ENCODE results near the gene SLIT3.

The SLIT3 gene

DNA sequence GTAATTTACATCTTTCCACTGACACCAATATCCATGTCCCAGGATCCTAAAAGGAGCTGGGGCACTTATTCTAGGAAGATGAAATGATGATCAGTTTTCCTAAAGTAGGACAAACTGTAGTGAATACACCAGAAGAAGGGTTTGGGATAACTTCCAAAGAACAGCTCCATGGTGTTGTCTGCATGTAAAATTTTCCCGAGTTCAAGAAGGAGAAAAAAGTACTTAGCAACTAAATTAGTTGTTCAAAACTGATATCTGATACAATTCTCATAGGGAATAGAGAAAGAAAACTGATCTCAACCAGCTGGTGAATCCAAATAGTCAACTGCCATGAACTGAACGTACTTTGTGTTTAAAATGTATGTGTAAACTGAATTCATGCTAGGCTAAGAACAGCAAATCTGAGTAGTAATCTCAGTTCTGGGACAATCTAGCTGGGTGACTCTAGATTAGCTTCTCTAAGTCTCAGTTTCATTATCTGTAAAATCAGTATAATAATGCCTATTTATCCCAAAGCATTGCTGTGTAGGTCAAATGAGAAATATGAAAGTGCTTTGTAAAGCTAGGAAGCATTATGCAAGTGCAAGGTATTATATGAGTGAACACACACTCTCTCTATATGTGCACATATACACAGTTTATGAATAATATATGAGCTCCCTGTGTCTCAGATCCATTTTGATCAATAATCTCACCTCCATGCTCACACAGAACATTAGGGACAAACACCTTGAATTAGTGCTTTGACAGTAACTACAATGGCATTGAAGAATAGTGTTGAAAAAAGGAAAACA, 357.7 kb downstream of the SLIT3 start:
- H3K79me2 ChIP-seq (ENCODE audit: insufficient read depth, low read depth), result no peaks in the 10 kb centered on the region
- no peaks in the 10 kb centered on the region for H3K4me1 ChIP-seq (ENCODE audit: low read depth, poor library complexity, severe bottlenecking)
- TF ChIP-seq, protein P1, sequence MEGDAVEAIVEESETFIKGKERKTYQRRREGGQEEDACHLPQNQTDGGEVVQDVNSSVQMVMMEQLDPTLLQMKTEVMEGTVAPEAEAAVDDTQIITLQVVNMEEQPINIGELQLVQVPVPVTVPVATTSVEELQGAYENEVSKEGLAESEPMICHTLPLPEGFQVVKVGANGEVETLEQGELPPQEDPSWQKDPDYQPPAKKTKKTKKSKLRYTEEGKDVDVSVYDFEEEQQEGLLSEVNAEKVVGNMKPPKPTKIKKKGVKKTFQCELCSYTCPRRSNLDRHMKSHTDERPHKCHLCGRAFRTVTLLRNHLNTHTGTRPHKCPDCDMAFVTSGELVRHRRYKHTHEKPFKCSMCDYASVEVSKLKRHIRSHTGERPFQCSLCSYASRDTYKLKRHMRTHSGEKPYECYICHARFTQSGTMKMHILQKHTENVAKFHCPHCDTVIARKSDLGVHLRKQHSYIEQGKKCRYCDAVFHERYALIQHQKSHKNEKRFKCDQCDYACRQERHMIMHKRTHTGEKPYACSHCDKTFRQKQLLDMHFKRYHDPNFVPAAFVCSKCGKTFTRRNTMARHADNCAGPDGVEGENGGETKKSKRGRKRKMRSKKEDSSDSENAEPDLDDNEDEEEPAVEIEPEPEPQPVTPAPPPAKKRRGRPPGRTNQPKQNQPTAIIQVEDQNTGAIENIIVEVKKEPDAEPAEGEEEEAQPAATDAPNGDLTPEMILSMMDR (conservative IDR thresholded peaks at IDR 0.05; ENCODE audit: low read depth, low read length), result no peak
- H3K9ac ChIP-seq, result no peak overlapping the region
- H3K4me3 ChIP-seq (IDR thresholded peaks at IDR 0.05; ENCODE audit: insufficient read depth, low read depth, low read length), result no peak overlapping the region
- H3K27ac ChIP-seq, result no peak overlapping the region
- no peaks in the 10 kb centered on the region for H4K20me1 ChIP-seq (ENCODE audit: insufficient read depth)
- no peak overlapping the region for H2AFZ ChIP-seq (ENCODE audit: low read depth)
- H3K36me3 ChIP-seq (ENCODE audit: insufficient read depth), result no peaks in the 10 kb centered on the region
- H3K27me3 ChIP-seq (ENCODE audit: insufficient read depth, low read depth), result no peaks in the 10 kb centered on the region
- no peak overlapping the region for H3K4me2 ChIP-seq

GRCh38 chr5:168941901-168942300, 359.0 kb downstream of the SLIT3 start:
- H3K4me2 ChIP-seq, result no peak overlapping the region

DNA sequence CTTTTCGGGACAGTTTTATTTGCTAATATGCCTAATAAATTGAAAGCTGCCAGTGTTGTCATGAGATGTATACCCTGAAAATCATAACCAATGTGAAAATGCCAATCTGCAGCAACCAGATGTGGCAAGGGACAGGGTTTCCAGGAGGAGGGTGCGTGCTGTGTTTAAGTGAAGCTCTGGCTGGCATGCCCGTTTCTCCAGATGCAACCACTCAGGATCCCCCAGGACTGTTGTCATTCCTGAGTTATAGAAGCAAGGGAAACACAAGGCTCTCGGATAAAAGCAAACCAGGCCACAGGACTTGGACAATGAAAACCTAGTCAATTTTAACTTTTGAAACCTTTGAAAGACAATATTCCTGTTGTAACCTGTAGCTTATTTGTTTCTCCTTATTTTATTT, 360.2 kb downstream of the SLIT3 start:
- Histone ChIP-seq H4K20me1 (ENCODE audit: insufficient read depth) (no peaks in the 10 kb centered on the region), H3K4me2 (no peak overlapping the region), H2AFZ (ENCODE audit: low read depth) (no peak overlapping the region), H3K27me3 (ENCODE audit: insufficient read depth, low read depth) (no peaks in the 10 kb centered on the region), H3K36me3 (ENCODE audit: insufficient read depth) (no peaks in the 10 kb centered on the region), H3K27ac (no peak overlapping the region), H3K79me2 (ENCODE audit: insufficient read depth, low read depth) (no peaks in the 10 kb centered on the region), H3K9ac (no peak overlapping the region), H3K4me1 (ENCODE audit: low read depth, poor library complexity, severe bottlenecking) (no peaks in the 10 kb centered on the region), H3K4me3 (IDR thresholded peaks at IDR 0.05; ENCODE audit: insufficient read depth, low read depth, low read length) (no peak overlapping the region)
- TF ChIP-seq, protein P1 (conservative IDR thresholded peaks at IDR 0.05; ENCODE audit: low read depth, low read length), result no peak

More at GRCh38 chr5:168941901-168942300, 359.0 kb downstream of the SLIT3 start:
- Histone ChIP-seq H4K20me1 (ENCODE audit: insufficient read depth) (no peaks in the 10 kb centered on the region), H3K9ac (no peak overlapping the region), H3K36me3 (ENCODE audit: insufficient read depth) (no peaks in the 10 kb centered on the region), H3K4me1 (ENCODE audit: low read depth, poor library complexity, severe bottlenecking) (no peaks in the 10 kb centered on the region), H3K27ac (no peak overlapping the region), H3K4me3 (IDR thresholded peaks at IDR 0.05; ENCODE audit: insufficient read depth, low read depth, low read length) (no peak overlapping the region), H3K79me2 (ENCODE audit: insufficient read depth, low read depth) (no peaks in the 10 kb centered on the region), H2AFZ (ENCODE audit: low read depth) (no peak overlapping the region), H3K27me3 (ENCODE audit: insufficient read depth, low read depth) (no peaks in the 10 kb centered on the region)
- TF ChIP-seq, protein P1 (conservative IDR thresholded peaks at IDR 0.05; ENCODE audit: low read depth, low read length), result no peak

DNA sequence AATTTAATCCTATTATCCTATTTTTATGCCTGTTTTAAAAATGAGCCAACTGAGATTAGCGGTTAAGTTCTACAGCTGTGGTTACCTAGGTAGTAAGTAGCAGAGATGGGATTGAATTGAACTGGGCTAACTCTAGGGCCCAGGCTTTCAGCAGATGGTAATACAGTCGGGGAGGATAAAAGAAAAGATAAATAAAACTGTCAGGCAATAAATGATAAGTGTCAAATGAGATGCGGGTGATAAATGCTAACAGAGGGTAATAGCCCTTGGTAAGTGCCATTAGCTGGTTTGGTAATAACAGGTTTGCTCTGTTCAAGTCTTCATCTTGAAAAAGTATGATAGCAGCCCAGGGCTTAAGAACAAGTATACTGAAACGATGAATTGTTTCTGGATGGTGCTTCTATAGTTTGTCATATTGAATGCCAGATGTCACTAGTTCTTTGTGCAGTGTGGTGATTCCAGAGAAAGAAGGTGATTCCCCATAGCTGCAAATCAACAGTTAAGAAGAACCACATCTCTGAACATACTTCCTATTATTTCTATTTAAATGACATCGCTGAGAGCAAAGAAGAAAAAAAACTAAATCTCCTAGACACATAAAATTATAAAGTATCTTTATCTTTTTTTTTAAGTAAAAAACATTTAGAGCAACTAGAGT, 360.9 kb downstream of the SLIT3 start:
- H2AFZ ChIP-seq (ENCODE audit: low read depth), result no peak overlapping the region
- H3K79me2 ChIP-seq (ENCODE audit: insufficient read depth, low read depth), result no peaks in the 10 kb centered on the region
- H3K4me2 ChIP-seq, result no peak overlapping the region
- H3K27me3 ChIP-seq (ENCODE audit: insufficient read depth, low read depth), result no peaks in the 10 kb centered on the region
- no peaks in the 10 kb centered on the region for H3K4me1 ChIP-seq (ENCODE audit: low read depth, poor library complexity, severe bottlenecking)
- no peak overlapping the region for H3K9ac ChIP-seq
- H3K4me3 ChIP-seq (IDR thresholded peaks at IDR 0.05; ENCODE audit: insufficient read depth, low read depth, low read length), result no peak overlapping the region
- no peak overlapping the region for H3K27ac ChIP-seq
- H3K36me3 ChIP-seq (ENCODE audit: insufficient read depth), result no peaks in the 10 kb centered on the region
- no peaks in the 10 kb centered on the region for H4K20me1 ChIP-seq (ENCODE audit: insufficient read depth)
- TF ChIP-seq, protein P1 (conservative IDR thresholded peaks at IDR 0.05; ENCODE audit: low read depth, low read length), result no peak
